Measurements from ENCODE around the gene GSS. TPM values are rescaled to one million over a fixed set of nuclear protein-coding genes. Genes with fewer than 3 reads are reported as not detected.

Gene GSS
- polyA plus RNA-seq, 1 donor: 19.1 TPM

- WGBS (ENCODE audit: insufficient coverage, low lambda C conversion rate): no CpG with 5 or more reads among the region's 28 CpGs
- no peak for DNase-seq
- Histone ChIP-seq H3K9me3 (ENCODE audit: control insufficient read depth, low read depth, low read length) (peaks cover 5% of the 10 kb centered on the region), H3K36me3 (ENCODE audit: control insufficient read depth, insufficient read depth, low read length) (peaks cover 83% of the 10 kb centered on the region), H3K4me3 (ENCODE audit: low read length) (no peak overlapping the region), H3K4me1 (ENCODE audit: control insufficient read depth, insufficient read depth, low read length) (peaks cover 8% of the 10 kb centered on the region), H3K27me3 (ENCODE audit: control insufficient read depth, insufficient read depth, low read length) (no peaks in the 10 kb centered on the region), H3K27ac (ENCODE audit: low read length) (no peak overlapping the region)
Observed at GRCh38 chr20:35000311-35000921, 44.8 kb upstream of the GSS start.

- 40% methylated on average over 1 of the region's 10 CpGs for WGBS (ENCODE audit: insufficient coverage, low lambda C conversion rate)
- DNase-seq: no peak
- H3K27me3 ChIP-seq (ENCODE audit: control insufficient read depth, insufficient read depth, low read length): no peaks in the 10 kb centered on the region
- H3K4me3 ChIP-seq (ENCODE audit: low read length): no peak overlapping the region
- H3K4me1 ChIP-seq (ENCODE audit: control insufficient read depth, insufficient read depth, low read length): peaks cover 8% of the 10 kb centered on the region
- peaks cover 5% of the 10 kb centered on the region for H3K9me3 ChIP-seq (ENCODE audit: control insufficient read depth, low read depth, low read length)
- peaks cover 83% of the 10 kb centered on the region for H3K36me3 ChIP-seq (ENCODE audit: control insufficient read depth, insufficient read depth, low read length)
- no peak overlapping the region for H3K27ac ChIP-seq (ENCODE audit: low read length)
Observed at GRCh38 chr20:34999782-35000181, 44.2 kb upstream of the GSS start.

- Histone ChIP-seq H3K27me3 (ENCODE audit: control insufficient read depth, insufficient read depth, low read length) (no peaks in the 10 kb centered on the region), H3K4me1 (ENCODE audit: control insufficient read depth, insufficient read depth, low read length) (peaks cover 8% of the 10 kb centered on the region), H3K27ac (ENCODE audit: low read length) (no peak overlapping the region), H3K4me3 (ENCODE audit: low read length) (no peak overlapping the region), H3K36me3 (ENCODE audit: control insufficient read depth, insufficient read depth, low read length) (peaks cover 78% of the 10 kb centered on the region), H3K9me3 (ENCODE audit: control insufficient read depth, low read depth, low read length) (peaks cover 5% of the 10 kb centered on the region)
- DNase-seq: no peak
- WGBS (ENCODE audit: insufficient coverage, low lambda C conversion rate): no CpG with 5 or more reads among the region's 25 CpGs
Observed at GRCh38 chr20:34999021-34999451, 43.4 kb upstream of the GSS start.

GRCh38 chr20:34998331-34998950, 42.8 kb upstream of the GSS start:
- Histone ChIP-seq H3K36me3 (ENCODE audit: control insufficient read depth, insufficient read depth, low read length) (peaks cover 74% of the 10 kb centered on the region), H3K9me3 (ENCODE audit: control insufficient read depth, low read depth, low read length) (peaks cover 5% of the 10 kb centered on the region), H3K27me3 (ENCODE audit: control insufficient read depth, insufficient read depth, low read length) (no peaks in the 10 kb centered on the region), H3K27ac (ENCODE audit: low read length) (no peak overlapping the region), H3K4me3 (ENCODE audit: low read length) (no peak overlapping the region), H3K4me1 (ENCODE audit: control insufficient read depth, insufficient read depth, low read length) (peaks cover 8% of the 10 kb centered on the region)
- WGBS (ENCODE audit: insufficient coverage, low lambda C conversion rate): 100% methylated on average over 1 of the region's 28 CpGs
- no peak for DNase-seq

GRCh38 chr20:34997774-34998173, 42.2 kb upstream of the GSS start:
- peaks cover 70% of the 10 kb centered on the region for H3K36me3 ChIP-seq (ENCODE audit: control insufficient read depth, insufficient read depth, low read length)
- DNase-seq: no peak
- WGBS (ENCODE audit: insufficient coverage, low lambda C conversion rate): 100% methylated on average over 1 of the region's 2 CpGs
- no peak overlapping the region for H3K27ac ChIP-seq (ENCODE audit: low read length)
- H3K9me3 ChIP-seq (ENCODE audit: control insufficient read depth, low read depth, low read length): peaks cover 5% of the 10 kb centered on the region
- H3K27me3 ChIP-seq (ENCODE audit: control insufficient read depth, insufficient read depth, low read length): no peaks in the 10 kb centered on the region
- no peak overlapping the region for H3K4me3 ChIP-seq (ENCODE audit: low read length)
- peaks cover 8% of the 10 kb centered on the region for H3K4me1 ChIP-seq (ENCODE audit: control insufficient read depth, insufficient read depth, low read length)

GRCh38 chr20:34997131-34997561, 41.5 kb upstream of the GSS start:
- H3K27me3 ChIP-seq (ENCODE audit: control insufficient read depth, insufficient read depth, low read length): no peaks in the 10 kb centered on the region
- H3K4me3 ChIP-seq (ENCODE audit: low read length): no peak overlapping the region
- peaks cover 5% of the 10 kb centered on the region for H3K9me3 ChIP-seq (ENCODE audit: control insufficient read depth, low read depth, low read length)
- peaks cover 8% of the 10 kb centered on the region for H3K4me1 ChIP-seq (ENCODE audit: control insufficient read depth, insufficient read depth, low read length)
- WGBS (ENCODE audit: insufficient coverage, low lambda C conversion rate): no CpG with 5 or more reads among the region's 39 CpGs
- peaks cover 64% of the 10 kb centered on the region for H3K36me3 ChIP-seq (ENCODE audit: control insufficient read depth, insufficient read depth, low read length)
- DNase-seq: peak; percentile 37 to 72
- no peak overlapping the region for H3K27ac ChIP-seq (ENCODE audit: low read length)

- WGBS (ENCODE audit: insufficient coverage, low lambda C conversion rate): no CpG with 5 or more reads among the region's 26 CpGs
- no peak for DNase-seq
- peaks cover 56% of the 10 kb centered on the region for H3K36me3 ChIP-seq (ENCODE audit: control insufficient read depth, insufficient read depth, low read length)
- H3K27ac ChIP-seq (ENCODE audit: low read length): no peak overlapping the region
- no peaks in the 10 kb centered on the region for H3K27me3 ChIP-seq (ENCODE audit: control insufficient read depth, insufficient read depth, low read length)
- H3K4me1 ChIP-seq (ENCODE audit: control insufficient read depth, insufficient read depth, low read length): peaks cover 8% of the 10 kb centered on the region
- H3K9me3 ChIP-seq (ENCODE audit: control insufficient read depth, low read depth, low read length): peaks cover 5% of the 10 kb centered on the region
- no peak overlapping the region for H3K4me3 ChIP-seq (ENCODE audit: low read length)
Observed at GRCh38 chr20:34996243-34997028, 40.8 kb upstream of the GSS start.

GRCh38 chr20:34995696-34996095, 40.1 kb upstream of the GSS start:
- Histone ChIP-seq H3K4me3 (ENCODE audit: low read length) (no peak overlapping the region), H3K27me3 (ENCODE audit: control insufficient read depth, insufficient read depth, low read length) (no peaks in the 10 kb centered on the region), H3K36me3 (ENCODE audit: control insufficient read depth, insufficient read depth, low read length) (peaks cover 49% of the 10 kb centered on the region), H3K9me3 (ENCODE audit: control insufficient read depth, low read depth, low read length) (peaks cover 3% of the 10 kb centered on the region), H3K27ac (ENCODE audit: low read length) (no peak overlapping the region), H3K4me1 (ENCODE audit: control insufficient read depth, insufficient read depth, low read length) (peaks cover 8% of the 10 kb centered on the region)
- WGBS (ENCODE audit: insufficient coverage, low lambda C conversion rate): no CpG with 5 or more reads among the region's 7 CpGs
- DNase-seq: no peak

- H3K9me3 ChIP-seq (ENCODE audit: control insufficient read depth, low read depth, low read length): peaks cover 3% of the 10 kb centered on the region
- DNase-seq: no peak
- peaks cover 46% of the 10 kb centered on the region for H3K36me3 ChIP-seq (ENCODE audit: control insufficient read depth, insufficient read depth, low read length)
- WGBS (ENCODE audit: insufficient coverage, low lambda C conversion rate): 80% methylated on average over 1 of the region's 14 CpGs
- H3K4me3 ChIP-seq (ENCODE audit: low read length): no peak overlapping the region
- H3K27ac ChIP-seq (ENCODE audit: low read length): no peak overlapping the region
- H3K4me1 ChIP-seq (ENCODE audit: control insufficient read depth, insufficient read depth, low read length): peaks cover 8% of the 10 kb centered on the region
- no peaks in the 10 kb centered on the region for H3K27me3 ChIP-seq (ENCODE audit: control insufficient read depth, insufficient read depth, low read length)
Observed at GRCh38 chr20:34995192-34995591, 39.6 kb upstream of the GSS start.

GRCh38 chr20:34994509-34995131, 39.0 kb upstream of the GSS start:
- Histone ChIP-seq H3K27me3 (ENCODE audit: control insufficient read depth, insufficient read depth, low read length) (no peaks in the 10 kb centered on the region), H3K4me1 (ENCODE audit: control insufficient read depth, insufficient read depth, low read length) (peaks cover 8% of the 10 kb centered on the region), H3K4me3 (ENCODE audit: low read length) (no peak overlapping the region), H3K9me3 (ENCODE audit: control insufficient read depth, low read depth, low read length) (peaks cover 3% of the 10 kb centered on the region), H3K27ac (ENCODE audit: low read length) (no peak overlapping the region), H3K36me3 (ENCODE audit: control insufficient read depth, insufficient read depth, low read length) (peaks cover 40% of the 10 kb centered on the region)
- WGBS (ENCODE audit: insufficient coverage, low lambda C conversion rate): no CpG with 5 or more reads among the region's 14 CpGs
- DNase-seq: peak in 1 of 2 donors; percentile 58
